ENCODE measurements around the gene DHRS7.

The DHRS7 gene

GRCh38 chr14:60184146-60184904 lies 19.1 kb upstream of the DHRS7 start:
- peak; percentile 71 for DNase-seq (ENCODE audit: low read depth)
- peak overlapping the region; percentile 36 for H3K4me3 ChIP-seq (ENCODE audit: low read length)
- peak; percentile 67 for TF ChIP-seq CTCF (conservative IDR thresholded peaks at IDR 0.05; ENCODE audit: low read length)

- no peak for TF ChIP-seq CTCF (conservative IDR thresholded peaks at IDR 0.05; ENCODE audit: low read length)
- peak overlapping the region; percentile 36 for H3K4me3 ChIP-seq (ENCODE audit: low read length)
- peak; percentile 19 for DNase-seq (ENCODE audit: low read depth)
These were observed 18.5 kb upstream of the DHRS7 start for GRCh38 chr14:60183741-60184140.

- TF ChIP-seq CTCF (conservative IDR thresholded peaks at IDR 0.05; ENCODE audit: low read length): no peak
- DNase-seq (ENCODE audit: low read depth): no peak
- no peak overlapping the region for H3K4me3 ChIP-seq (ENCODE audit: low read length)
These were observed 17.9 kb upstream of the DHRS7 start for GRCh38 chr14:60183138-60183537.

GRCh38 chr14:60179431-60179869 lies 14.3 kb upstream of the DHRS7 start:
- no peak for TF ChIP-seq CTCF (conservative IDR thresholded peaks at IDR 0.05; ENCODE audit: low read length)
- DNase-seq (ENCODE audit: low read depth): peak; percentile 82
- H3K4me3 ChIP-seq (ENCODE audit: low read length): no peak overlapping the region

GRCh38 chr14:60178820-60179219 lies 13.6 kb upstream of the DHRS7 start:
- H3K4me3 ChIP-seq (ENCODE audit: low read length): no peak overlapping the region
- DNase-seq (ENCODE audit: low read depth): no peak
- no peak for TF ChIP-seq CTCF (conservative IDR thresholded peaks at IDR 0.05; ENCODE audit: low read length)

GRCh38 chr14:60178164-60178563 lies 13.0 kb upstream of the DHRS7 start:
- no peak for TF ChIP-seq CTCF (conservative IDR thresholded peaks at IDR 0.05; ENCODE audit: low read length)
- H3K4me3 ChIP-seq (ENCODE audit: low read length): no peak overlapping the region
- no peak for DNase-seq (ENCODE audit: low read depth)

GRCh38 chr14:60175255-60175902 lies 10.2 kb upstream of the DHRS7 start:
- H3K4me3 ChIP-seq (ENCODE audit: low read length): no peak overlapping the region
- no peak for DNase-seq (ENCODE audit: low read depth)
- TF ChIP-seq CTCF (conservative IDR thresholded peaks at IDR 0.05; ENCODE audit: low read length): no peak
